Measurements from ENCODE around the gene TRPV6. TPM values are rescaled to one million over a fixed set of nuclear protein-coding genes. Genes with fewer than 3 reads are reported as not detected.
A peak's percentile ranks its signal among the peaks of the same experiment; 100 is the strongest.

Gene TRPV6
- total RNA-seq, 2 donors from 2014 or later: 0.09 TPM; not detected in 1

GRCh38 chr7:142876991-142877910, 8.3 kb downstream of the TRPV6 start:
- Mint-ChIP-seq H3K27ac (no peak overlapping the region), H3K9me3 (no peaks in the 10 kb centered on the region), H3K36me3 (no peaks in the 10 kb centered on the region)
- ATAC-seq: no peak
- DNase-seq (ENCODE audit: low spot score in 2 of 2): no peak

- ATAC-seq (no peak), DNase-seq (ENCODE audit: low spot score in 2 of 2) (no peak)
- H3K9me3 Mint-ChIP-seq: no peaks in the 10 kb centered on the region
- no peaks in the 10 kb centered on the region for H3K36me3 Mint-ChIP-seq
- peak overlapping the region in 1 of 2 donors; percentile 76 for H3K27ac Mint-ChIP-seq
Measured at GRCh38 chr7:142876236-142876960, 9.1 kb downstream of the TRPV6 start.

- no peaks in the 10 kb centered on the region for H3K36me3 Mint-ChIP-seq
- DNase-seq (ENCODE audit: low spot score in 2 of 2) (no peak), ATAC-seq (no peak)
- no peak overlapping the region for H3K27ac Mint-ChIP-seq
- no peaks in the 10 kb centered on the region for H3K9me3 Mint-ChIP-seq
Measured at GRCh38 chr7:142875456-142875855, 10.1 kb downstream of the TRPV6 start.

GRCh38 chr7:142874837-142875236, 10.7 kb downstream of the TRPV6 start:
- no peak for DNase-seq (ENCODE audit: low spot score in 2 of 2)
- no peaks in the 10 kb centered on the region for H3K36me3 Mint-ChIP-seq
- no peaks in the 10 kb centered on the region for H3K9me3 Mint-ChIP-seq
- no peak for ATAC-seq
- H3K27ac Mint-ChIP-seq: peak overlapping the region in 1 of 2 donors; percentile 11

- Mint-ChIP-seq H3K27ac (no peak overlapping the region), H3K9me3 (no peaks in the 10 kb centered on the region), H3K36me3 (no peaks in the 10 kb centered on the region)
- ATAC-seq (no peak), DNase-seq (ENCODE audit: low spot score in 2 of 2) (no peak)
Measured at GRCh38 chr7:142874409-142874808, 11.1 kb downstream of the TRPV6 start.

- H3K9me3 Mint-ChIP-seq: no peaks in the 10 kb centered on the region
- H3K36me3 Mint-ChIP-seq: no peaks in the 10 kb centered on the region
- ATAC-seq (no peak), DNase-seq (ENCODE audit: low spot score in 2 of 2) (no peak)
- H3K27ac Mint-ChIP-seq: no peak overlapping the region
Measured at GRCh38 chr7:142873871-142874270, 11.7 kb downstream of the TRPV6 start.

GRCh38 chr7:142873281-142873784, 12.2 kb downstream of the TRPV6 start:
- peak in 1 of 2 donors; percentile 57 for DNase-seq (ENCODE audit: low spot score in 2 of 2)

GRCh38 chr7:142872106-142872675, 13.4 kb downstream of the TRPV6 start:
- Mint-ChIP-seq H3K9me3 (no peaks in the 10 kb centered on the region), H3K27ac (peak overlapping the region in 1 of 2 donors; percentile 36), H3K36me3 (no peaks in the 10 kb centered on the region)
- DNase-seq (ENCODE audit: low spot score in 2 of 2) (no peak), ATAC-seq (no peak)

More at GRCh38 chr7:142873281-142873784, 12.2 kb downstream of the TRPV6 start:
- H3K9me3 Mint-ChIP-seq: no peaks in the 10 kb centered on the region
- no peak overlapping the region for H3K27ac Mint-ChIP-seq
- no peaks in the 10 kb centered on the region for H3K36me3 Mint-ChIP-seq
- peak; percentile 40 to 73 for ATAC-seq

GRCh38 chr7:142871260-142872105, 14.1 kb downstream of the TRPV6 start:
- no peaks in the 10 kb centered on the region for H3K9me3 Mint-ChIP-seq
- no peak for DNase-seq (ENCODE audit: low spot score in 2 of 2)
- ATAC-seq: no peak
- H3K36me3 Mint-ChIP-seq: no peaks in the 10 kb centered on the region
- H3K27ac Mint-ChIP-seq: peak overlapping the region in 1 of 2 donors; percentile 36

GRCh38 chr7:142870566-142871259, 14.8 kb downstream of the TRPV6 start:
- ATAC-seq: no peak
- no peak for DNase-seq (ENCODE audit: low spot score in 2 of 2)
- no peaks in the 10 kb centered on the region for H3K9me3 Mint-ChIP-seq
- no peaks in the 10 kb centered on the region for H3K36me3 Mint-ChIP-seq
- H3K27ac Mint-ChIP-seq: peak overlapping the region in 1 of 2 donors; percentile 79

GRCh38 chr7:142870147-142870559, 15.4 kb downstream of the TRPV6 start:
- H3K27ac Mint-ChIP-seq: peak overlapping the region in 1 of 2 donors; percentile 79
- ATAC-seq: no peak
- H3K9me3 Mint-ChIP-seq: no peaks in the 10 kb centered on the region
- no peak for DNase-seq (ENCODE audit: low spot score in 2 of 2)
- no peaks in the 10 kb centered on the region for H3K36me3 Mint-ChIP-seq

- Mint-ChIP-seq H3K36me3 (no peaks in the 10 kb centered on the region), H3K27ac (peak overlapping the region in 1 of 2 donors; percentile 79), H3K9me3 (no peaks in the 10 kb centered on the region)
- ATAC-seq (no peak), DNase-seq (ENCODE audit: low spot score in 2 of 2) (no peak)
Measured at GRCh38 chr7:142869434-142869833, 16.1 kb downstream of the TRPV6 start.

- ATAC-seq (no peak), DNase-seq (ENCODE audit: low spot score in 2 of 2) (no peak)
- Mint-ChIP-seq H3K27ac (peak overlapping the region in 1 of 2 donors; percentile 79), H3K36me3 (no peaks in the 10 kb centered on the region), H3K9me3 (no peaks in the 10 kb centered on the region)
Measured at GRCh38 chr7:142868986-142869415, 16.5 kb downstream of the TRPV6 start.

GRCh38 chr7:142868188-142868985, 17.2 kb downstream of the TRPV6 start:
- DNase-seq (ENCODE audit: low spot score in 2 of 2): no peak
- H3K9me3 Mint-ChIP-seq: no peaks in the 10 kb centered on the region
- ATAC-seq: no peak
- no peaks in the 10 kb centered on the region for H3K36me3 Mint-ChIP-seq
- peak overlapping the region in 1 of 2 donors; percentile 79 for H3K27ac Mint-ChIP-seq

Measured in activated naive CD4-positive, alpha-beta T cell treated with anti-CD3 and anti-CD28 coated beads, Interleukin-2, amount 50 U/mL, for 72 hours (primary cell).